ENCODE measurements around the gene CRYBG2. TPM values are rescaled to one million over a fixed set of nuclear protein-coding genes. Genes with fewer than 3 reads are reported as not detected.
"Not testable (repeated sequence)": the region's sequence is repeated elsewhere in the genome, so short reads cannot be mapped to it uniquely, and the experiment has no call there.

CRYBG2 gene
- total RNA-seq, 4 donors from 2014 or later = not detected

- no peak for DNase-seq
- ATAC-seq = no peak
- Histone ChIP-seq H3K27ac (no peak overlapping the region), H3K4me3 (no peak overlapping the region), H3K36me3 (no peaks in the 10 kb centered on the region), H3K27me3 (no peaks in the 10 kb centered on the region), H3K4me1 (peaks cover 4 to 5% of the 10 kb centered on the region in 2 donors), H3K9me3 (no peaks in the 10 kb centered on the region)
- in situ Hi-C loops (cut with MboI; ENCODE audit: low sequenced_read_pairs in 4 of 4) (no loop called here), intact Hi-C loops (cut with DNase I; ENCODE audit: low total_unique reads) (no loop called here)
- no peak for TF ChIP-seq CTCF (IDR thresholded peaks at IDR 0.05 in 4 of 5, conservative IDR thresholded peaks at IDR 0.05 in 1 of 5)
- no peak for TF ChIP-seq POLR2A (IDR thresholded peaks at IDR 0.05)
Measured at GRCh38 chr1:26317146-26317545, 36.8 kb downstream of the CRYBG2 start.

GRCh38 chr1:26315874-26316850 is 37.8 kb downstream of the CRYBG2 start:
- no peak for DNase-seq
- intact Hi-C loops (cut with DNase I; ENCODE audit: low total_unique reads) = no loop called here
- H3K4me1 ChIP-seq = peaks cover 1 to 3% of the 10 kb centered on the region in 2 donors
- H3K36me3 ChIP-seq = no peaks in the 10 kb centered on the region
- H3K9me3 ChIP-seq = no peaks in the 10 kb centered on the region
- in situ Hi-C loops (cut with MboI; ENCODE audit: low sequenced_read_pairs in 4 of 4) = no loop called here
- H3K27me3 ChIP-seq = no peaks in the 10 kb centered on the region
- H3K27ac ChIP-seq = no peak overlapping the region
- no peak for ATAC-seq
- H3K4me3 ChIP-seq = no peak overlapping the region
- no peak for TF ChIP-seq CTCF (IDR thresholded peaks at IDR 0.05 in 4 of 5, conservative IDR thresholded peaks at IDR 0.05 in 1 of 5)
- no peak for TF ChIP-seq POLR2A (IDR thresholded peaks at IDR 0.05)

GRCh38 chr1:26314501-26314900 is 39.4 kb downstream of the CRYBG2 start:
- H3K27me3 ChIP-seq = no peaks in the 10 kb centered on the region
- H3K4me3 ChIP-seq = no peak overlapping the region
- no peaks in the 10 kb centered on the region for H3K36me3 ChIP-seq
- ATAC-seq (no peak), DNase-seq (no peak)
- TF ChIP-seq CTCF (IDR thresholded peaks at IDR 0.05 in 4 of 5, conservative IDR thresholded peaks at IDR 0.05 in 1 of 5) (no peak), POLR2A (IDR thresholded peaks at IDR 0.05) (no peak)
- in situ Hi-C loops (cut with MboI; ENCODE audit: low sequenced_read_pairs in 4 of 4) (no loop called here), intact Hi-C loops (cut with DNase I; ENCODE audit: low total_unique reads) (no loop called here)
- H3K27ac ChIP-seq = no peak overlapping the region
- no peaks in the 10 kb centered on the region for H3K9me3 ChIP-seq
- H3K4me1 ChIP-seq = no peaks in the 10 kb centered on the region

- H3K27me3 ChIP-seq; H3K9me3 ChIP-seq; H3K36me3 ChIP-seq; H3K4me3 ChIP-seq; H3K27ac ChIP-seq; intact Hi-C loops (cut with DNase I; ENCODE audit: low total_unique reads); DNase-seq; in situ Hi-C loops (cut with MboI; ENCODE audit: low sequenced_read_pairs in 4 of 4); ATAC-seq: not testable (repeated sequence)
- peaks cover 7 to 13% of the 10 kb centered on the region in 2 donors for H3K4me1 ChIP-seq
Measured at GRCh38 chr1:26307966-26308899, 45.7 kb downstream of the CRYBG2 start.

GRCh38 chr1:26307363-26307781 is 46.6 kb downstream of the CRYBG2 start:
- TF ChIP-seq POLR2A (IDR thresholded peaks at IDR 0.05) (no peak), CTCF (IDR thresholded peaks at IDR 0.05 in 4 of 5, conservative IDR thresholded peaks at IDR 0.05 in 1 of 5) (no peak)
- H3K36me3 ChIP-seq = no peaks in the 10 kb centered on the region
- H3K4me3 ChIP-seq = peak overlapping the region in 1 of 4 donors; percentile 85
- in situ Hi-C loops (cut with MboI; ENCODE audit: low sequenced_read_pairs in 4 of 4) = no loop called here
- intact Hi-C loops (cut with DNase I; ENCODE audit: low total_unique reads) = no loop called here
- peaks cover 7 to 13% of the 10 kb centered on the region in 2 donors for H3K4me1 ChIP-seq
- no peak for ATAC-seq
- no peaks in the 10 kb centered on the region for H3K9me3 ChIP-seq
- no peaks in the 10 kb centered on the region for H3K27me3 ChIP-seq
- peak overlapping the region; percentile 42 to 73 (median 55) for H3K27ac ChIP-seq
- no peak for DNase-seq

All from gastrocnemius medialis (tissue), 4 donors.